HCT116 (cell line): Measurements from ENCODE around the gene RS1. TPM values are rescaled to one million over a fixed set of nuclear protein-coding genes. Genes with fewer than 3 reads are reported as not detected.
A peak's percentile ranks its signal among the peaks of the same experiment; 100 is the strongest.

Experiments used
- ATAC-seq: fragments of 200-7000 bp; cut with Tn5 transposase; 2 replicates; pipeline ENCODE4 v1.9.1; 2020; ENCODE audit warnings: mild to moderate bottlenecking, moderate library complexity
- BruUV-seq: library from RNA; stranded (reverse); fragments of 400-500 nt; replicated peaks from 2 replicates; lab custom pipeline; 2021; lab: Mats Ljungman, UMichigan
- CTCF ChIA-PET: fragments of 300-600 bp; sonication (Branson Sonifier 250); formaldehyde crosslinking; loops from one replicate; lab custom pipeline; 2021; ENCODE audit warnings: antibody characterized with exemption; lab: Charles Lee
- POLR2A ChIA-PET: fragments of 300-600, 350-600 bp; sonication (Branson Sonifier 250); formaldehyde crosslinking; loops from one replicate; lab custom pipeline; 2021; ENCODE audit warnings: antibody characterized with exemption; lab: Charles Lee
- RAD21 ChIA-PET, 2 experiments: fragments of 300-600 bp; sonication (Branson Sonifier 250); formaldehyde crosslinking; loops; one replicate each; lab custom pipeline; 2023; ENCODE audit warnings: low total read pairs in 2 of 2; ENCODE audit not compliant: uncharacterized antibody in 2 of 2, unreplicated experiment in 2 of 2, low non-redundant PET in 1 of 2; lab: Charles Lee
- DNase-seq: peaks from one replicate; pipeline ENCODE4 v3.0.0-alpha.2; 2010; ENCODE audit warnings: low read depth, low spot score
- H2AFZ ChIP-seq: fragments of 200-600 bp; shearing (Covaris generic), sonication (generic); 2 replicates; pipeline ENCODE4 v1.6.1; 2017; ENCODE audit warnings: low read depth, mixed run types, mixed read lengths, antibody characterized with exemption, low read length; ENCODE audit not compliant: poor library complexity, severe bottlenecking
- H3K27ac ChIP-seq: 2 replicates; pipeline ENCODE4 v1.5.1; 2012; ENCODE audit warnings: low read depth, low read length
- H3K27me3 ChIP-seq: fragments of 200-600 bp; sonication (generic); 2 replicates; pipeline ENCODE4 v1.6.1; 2016; ENCODE audit warnings: mixed run types, low read length, mixed read lengths; ENCODE audit not compliant: insufficient read depth
- H3K36me3 ChIP-seq, 2 experiments: fragments of 200-500 bp in 1 of 2; fragments of 200-600 bp in 1 of 2; sonication (Bioruptor generic) in 1 of 2; sonication (generic) in 1 of 2; 2 replicates each; pipeline versions ENCODE4 v1.5.1 to v1.6.1; 2014 to 2016; ENCODE audit warnings: low read length in 2 of 2, inconsistent platforms in 1 of 2, mixed read lengths in 1 of 2, mixed run types in 1 of 2; ENCODE audit not compliant: insufficient read depth in 2 of 2, control insufficient read depth in 1 of 2
- H3K4me1 ChIP-seq, 2 experiments: fragments of 200-600 bp in 1 of 2; sonication (generic) in 1 of 2; 2 replicates each; pipeline versions ENCODE4 v1.5.1 to v1.6.1; 2012 to 2017; ENCODE audit warnings: low read length in 2 of 2, inconsistent platforms in 1 of 2, mild to moderate bottlenecking in 1 of 2, mixed read lengths in 1 of 2, mixed run types in 1 of 2, moderate library complexity in 1 of 2; ENCODE audit not compliant: insufficient read depth in 2 of 2, control insufficient read depth in 1 of 2
- H3K4me2 ChIP-seq: fragments of 200-600 bp; sonication (generic); 2 replicates; pipeline ENCODE4 v1.6.1; 2017; ENCODE audit warnings: mixed run types, low read length, mixed read lengths
- H3K4me3 ChIP-seq, 2 experiments: fragments of 200-600 bp in 1 of 2; sonication (generic) in 1 of 2; replicated peaks in 1 of 2; 2 replicates each; pipeline ENCODE4 v1.5.1; 2011 to 2016; ENCODE audit warnings: low read length in 2 of 2, control low read depth in 1 of 2, low read depth in 1 of 2, mild to moderate bottlenecking in 1 of 2, mixed read lengths in 1 of 2, mixed run types in 1 of 2
- H3K79me2 ChIP-seq: fragments of 200-600 bp; sonication (generic); 2 replicates; pipeline ENCODE4 v1.6.1; 2017; ENCODE audit warnings: mild to moderate bottlenecking, mixed run types, low read length, moderate library complexity, mixed read lengths; ENCODE audit not compliant: insufficient read depth
- H3K9ac ChIP-seq: fragments of 200-600 bp; sonication (generic); 2 replicates; pipeline ENCODE4 v1.6.1; 2016; ENCODE audit warnings: low read length, mixed read lengths
- H3K9me2 ChIP-seq: fragments of 200-600 bp; sonication (generic), shearing (Covaris generic); 2 replicates; pipeline ENCODE4 v1.6.1; 2017; ENCODE audit warnings: mixed run types, mild to moderate bottlenecking, moderate library complexity; ENCODE audit not compliant: insufficient read depth
- H3K9me3 ChIP-seq, 2 experiments: fragments of 200-500 bp in 1 of 2; fragments of 200-600 bp in 1 of 2; sonication (Bioruptor generic) in 1 of 2; sonication (generic) in 1 of 2; 2 replicates each; pipeline ENCODE4 v1.6.1; 2014 to 2017; ENCODE audit warnings: low read length in 2 of 2, mixed read lengths in 2 of 2, inconsistent platforms in 1 of 2, low read depth in 1 of 2, mild to moderate bottlenecking in 1 of 2, mixed run types in 1 of 2, moderate library complexity in 1 of 2; ENCODE audit not compliant: control insufficient read depth in 1 of 2, insufficient read depth in 1 of 2
- H4K20me1 ChIP-seq: fragments of 200-600 bp; sonication (generic), shearing (Covaris generic); 2 replicates; pipeline ENCODE4 v1.6.1; 2017; ENCODE audit warnings: mixed run types, mild to moderate bottlenecking, moderate library complexity; ENCODE audit not compliant: insufficient read depth
- JUND ChIP-seq: IDR thresholded peaks from 2 replicates; pipeline ENCODE4 v1.6.1; 2012
- POLR2A ChIP-seq: IDR thresholded peaks from 2 replicates; pipeline ENCODE4 v1.7.0; 2011; ENCODE audit warnings: borderline replicate concordance; ENCODE audit not compliant: insufficient read depth, insufficient read length; ENCODE audit errors: extremely low read depth
- RAD21 ChIP-seq: IDR thresholded peaks from 2 replicates; pipeline ENCODE4 v1.6.1; 2012; ENCODE audit warnings: low read depth, mild to moderate bottlenecking
- YY1 ChIP-seq: IDR thresholded peaks from 2 replicates; pipeline ENCODE4 v1.6.1; 2011; ENCODE audit warnings: low read length, low read depth, moderate library complexity, mild to moderate bottlenecking; ENCODE audit not compliant: insufficient replicate concordance; ENCODE audit errors: extremely low read depth
- ZFX ChIP-seq: fragments of 450-650 bp; IDR thresholded peaks from 2 replicates; pipeline ENCODE4 v1.6.1; 2017
- intact Hi-C: fragments of 100-400 bp; cut with micrococcal nuclease; formaldehyde crosslinking; loops from 2 replicates; pipeline ENCODE4 v1.10.0; 2022
- total RNA-seq: library from RNA; stranded (reverse); gene quantifications from one replicate; pipeline ENCODE4 v1.2.1, GENCODE V29; 2021; ENCODE audit not compliant: unreplicated experiment
- TF ChIP-seq, protein P1 (sequence below), 3 experiments: fragments of 200-600 bp in 1 of 3; sonication (generic) in 1 of 3; IDR thresholded peaks in 2 of 3; conservative IDR thresholded peaks in 1 of 3; 2 replicates each; pipeline ENCODE4 v1.5.1; 2012 to 2017; ENCODE audit warnings: low read depth in 2 of 3, low read length in 2 of 3, antibody characterized with exemption in 1 of 3, borderline replicate concordance in 1 of 3, control low read depth in 1 of 3, mild to moderate bottlenecking in 1 of 3, mixed read lengths in 1 of 3, mixed run types in 1 of 3, moderate library complexity in 1 of 3; ENCODE audit not compliant: insufficient read depth in 1 of 3
- TF ChIP-seq, protein P2 (sequence below): IDR thresholded peaks from 2 replicates; pipeline ENCODE4 v1.6.1; 2012

The RS1 gene
- total RNA-seq, 1 experiment from 2014 or later, result not detected

DNA sequence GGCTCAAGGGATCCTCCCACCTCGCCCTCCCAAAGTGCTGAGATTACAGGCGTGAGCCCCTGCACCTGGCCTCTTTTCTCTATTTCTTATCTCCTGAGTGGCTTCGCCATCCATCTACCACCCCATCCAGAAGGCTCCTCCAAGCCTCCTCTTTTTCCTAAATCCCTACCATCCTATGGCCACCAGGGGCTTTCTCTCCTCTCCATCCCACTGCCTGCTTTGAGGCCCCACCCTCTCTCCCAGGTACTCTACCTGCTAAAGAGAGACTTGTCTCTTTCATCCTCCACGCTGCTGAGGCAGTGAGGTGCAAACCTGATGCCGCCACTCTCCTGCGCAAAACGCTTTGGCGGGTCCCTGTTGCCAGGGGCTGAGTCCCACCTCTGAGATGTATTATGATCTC is 7.0 kb downstream of the RS1 start:
- RAD21 ChIA-PET, result no interaction called here
- H3K27ac ChIP-seq, result no peak overlapping the region
- no peaks in the 10 kb centered on the region for H3K4me1 ChIP-seq
- no peaks in the 10 kb centered on the region for H4K20me1 ChIP-seq
- H3K79me2 ChIP-seq, result no peaks in the 10 kb centered on the region
- H3K9me2 ChIP-seq, result no peaks in the 10 kb centered on the region
- H3K4me3 ChIP-seq, result no peak overlapping the region
- CTCF ChIA-PET, result no interaction called here
- no peaks in the 10 kb centered on the region for H3K36me3 ChIP-seq
- TF ChIP-seq, protein P1, sequence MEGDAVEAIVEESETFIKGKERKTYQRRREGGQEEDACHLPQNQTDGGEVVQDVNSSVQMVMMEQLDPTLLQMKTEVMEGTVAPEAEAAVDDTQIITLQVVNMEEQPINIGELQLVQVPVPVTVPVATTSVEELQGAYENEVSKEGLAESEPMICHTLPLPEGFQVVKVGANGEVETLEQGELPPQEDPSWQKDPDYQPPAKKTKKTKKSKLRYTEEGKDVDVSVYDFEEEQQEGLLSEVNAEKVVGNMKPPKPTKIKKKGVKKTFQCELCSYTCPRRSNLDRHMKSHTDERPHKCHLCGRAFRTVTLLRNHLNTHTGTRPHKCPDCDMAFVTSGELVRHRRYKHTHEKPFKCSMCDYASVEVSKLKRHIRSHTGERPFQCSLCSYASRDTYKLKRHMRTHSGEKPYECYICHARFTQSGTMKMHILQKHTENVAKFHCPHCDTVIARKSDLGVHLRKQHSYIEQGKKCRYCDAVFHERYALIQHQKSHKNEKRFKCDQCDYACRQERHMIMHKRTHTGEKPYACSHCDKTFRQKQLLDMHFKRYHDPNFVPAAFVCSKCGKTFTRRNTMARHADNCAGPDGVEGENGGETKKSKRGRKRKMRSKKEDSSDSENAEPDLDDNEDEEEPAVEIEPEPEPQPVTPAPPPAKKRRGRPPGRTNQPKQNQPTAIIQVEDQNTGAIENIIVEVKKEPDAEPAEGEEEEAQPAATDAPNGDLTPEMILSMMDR (IDR thresholded peaks at IDR 0.05 in 2 of 3, conservative IDR thresholded peaks at IDR 0.05 in 1 of 3; ENCODE audit: borderline replicate concordance in 1 of 3, insufficient read depth in 1 of 3, low read depth in 2 of 3, low read length in 2 of 3), result peak in 2 of 3 experiments; percentile 27 to 28; a peak in 3 of 6 replicates
- TF ChIP-seq POLR2A, result no peak
- no TSS peak for BruUV-seq
- no peaks in the 10 kb centered on the region for H3K9me3 ChIP-seq
- H3K27me3 ChIP-seq, result no peaks in the 10 kb centered on the region
- POLR2A ChIA-PET, result no interaction called here
- DNase-seq (no peak), ATAC-seq (peak; percentile 85)
- H3K4me2 ChIP-seq, result no peak overlapping the region
- intact Hi-C loops, result no loop called here
- no peak overlapping the region for H3K9ac ChIP-seq
- H2AFZ ChIP-seq, result no peak overlapping the region

DNA sequence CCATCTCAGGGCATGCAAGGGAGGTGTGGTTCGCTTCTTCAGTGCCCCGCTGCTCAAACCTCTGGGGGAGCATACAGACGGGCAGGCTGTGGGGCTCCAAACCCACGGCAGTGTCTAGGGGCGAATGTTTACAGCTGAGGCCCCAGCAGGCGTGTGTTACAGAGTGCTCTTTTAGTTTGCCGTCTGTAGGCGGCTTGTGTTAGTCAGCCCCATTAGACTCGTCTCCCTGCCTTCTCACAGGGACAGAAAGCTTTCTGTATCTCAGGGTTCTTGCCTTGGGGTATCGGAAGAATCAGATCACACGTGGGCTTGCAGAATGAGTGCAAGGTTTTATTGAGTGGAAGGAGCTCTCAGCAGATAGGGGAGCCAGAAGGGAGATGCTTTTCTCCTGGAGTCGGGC is 10.6 kb downstream of the RS1 start:
- H3K27ac ChIP-seq, result no peak overlapping the region
- ChIA-PET CTCF (no interaction called here), RAD21 (no interaction called here), POLR2A (no interaction called here)
- ATAC-seq (no peak), DNase-seq (no peak)
- H3K4me3 ChIP-seq, result no peak overlapping the region
- no peak overlapping the region for H3K4me2 ChIP-seq
- no peaks in the 10 kb centered on the region for H3K27me3 ChIP-seq
- H3K9me2 ChIP-seq, result no peaks in the 10 kb centered on the region
- no peaks in the 10 kb centered on the region for H3K79me2 ChIP-seq
- no peak overlapping the region for H3K9ac ChIP-seq
- TF ChIP-seq, protein P2, sequence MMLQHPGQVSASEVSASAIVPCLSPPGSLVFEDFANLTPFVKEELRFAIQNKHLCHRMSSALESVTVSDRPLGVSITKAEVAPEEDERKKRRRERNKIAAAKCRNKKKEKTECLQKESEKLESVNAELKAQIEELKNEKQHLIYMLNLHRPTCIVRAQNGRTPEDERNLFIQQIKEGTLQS, result no peak
- no peak for TF ChIP-seq ZFX
- TF ChIP-seq POLR2A, result no peak
- no peak for TF ChIP-seq RAD21
- TF ChIP-seq JUND, result no peak
- no peak for TF ChIP-seq YY1
- intact Hi-C loops, result no loop called here
- H3K4me1 ChIP-seq, result no peaks in the 10 kb centered on the region
- no peaks in the 10 kb centered on the region for H4K20me1 ChIP-seq
- H3K36me3 ChIP-seq, result no peaks in the 10 kb centered on the region
- no peaks in the 10 kb centered on the region for H3K9me3 ChIP-seq
- no TSS peak for BruUV-seq
- H2AFZ ChIP-seq, result no peak overlapping the region
